ENCODE measurements around the gene TMEM272. TPM values are rescaled to one million over a fixed set of nuclear protein-coding genes. Genes with fewer than 3 reads are reported as not detected.

The TMEM272 gene
- polyA plus RNA-seq, 1 of the 3 experiments (the other 2 are of a cell fraction), result not detected

DNA sequence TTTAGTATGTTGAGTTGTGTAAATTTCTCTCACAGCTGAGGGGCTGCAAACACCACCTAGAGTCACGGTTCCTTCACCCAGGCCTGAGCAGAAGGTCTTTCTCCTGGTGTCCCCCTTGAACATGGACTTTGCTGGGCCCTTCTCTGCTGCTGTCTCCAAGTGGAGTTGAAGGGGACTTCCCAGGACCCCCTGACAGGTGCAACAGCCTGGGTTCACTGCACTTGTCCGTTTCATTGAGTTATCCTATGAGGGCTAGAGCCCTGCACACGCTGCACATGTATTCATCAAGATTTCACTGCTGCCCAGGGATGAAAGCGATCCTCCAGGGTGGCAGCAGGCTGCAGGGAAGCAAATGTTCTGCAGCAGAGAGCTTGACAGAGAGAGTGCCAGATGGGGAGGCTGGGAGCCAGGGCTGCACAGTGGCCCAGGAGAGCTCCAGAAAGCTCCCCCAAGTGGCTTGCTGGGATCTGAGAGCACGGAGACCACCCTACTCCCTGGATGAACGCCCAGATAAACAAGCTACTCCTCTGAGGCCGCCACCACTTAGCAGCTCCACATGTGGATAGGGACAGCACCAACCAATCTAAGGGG is 10.3 kb downstream of the TMEM272 start:
- no peak for TF ChIP-seq GABPA (IDR thresholded peaks at IDR 0.05; ENCODE audit: low read depth)
- TF ChIP-seq TCF12 (IDR thresholded peaks at IDR 0.05), result no peak
- no peak for TF ChIP-seq NFIC (IDR thresholded peaks at IDR 0.05; ENCODE audit: borderline replicate concordance)
- no peak for TF ChIP-seq GATA2 (CRISPR knock-in tag; IDR thresholded peaks at IDR 0.05)
- no peak for TF ChIP-seq FOXJ3 (CRISPR knock-in tag; IDR thresholded peaks at IDR 0.05)
- TF ChIP-seq USF2 (IDR thresholded peaks at IDR 0.05; ENCODE audit: borderline replicate concordance, low read depth, low read length), result no peak
- TF ChIP-seq, protein P1, sequence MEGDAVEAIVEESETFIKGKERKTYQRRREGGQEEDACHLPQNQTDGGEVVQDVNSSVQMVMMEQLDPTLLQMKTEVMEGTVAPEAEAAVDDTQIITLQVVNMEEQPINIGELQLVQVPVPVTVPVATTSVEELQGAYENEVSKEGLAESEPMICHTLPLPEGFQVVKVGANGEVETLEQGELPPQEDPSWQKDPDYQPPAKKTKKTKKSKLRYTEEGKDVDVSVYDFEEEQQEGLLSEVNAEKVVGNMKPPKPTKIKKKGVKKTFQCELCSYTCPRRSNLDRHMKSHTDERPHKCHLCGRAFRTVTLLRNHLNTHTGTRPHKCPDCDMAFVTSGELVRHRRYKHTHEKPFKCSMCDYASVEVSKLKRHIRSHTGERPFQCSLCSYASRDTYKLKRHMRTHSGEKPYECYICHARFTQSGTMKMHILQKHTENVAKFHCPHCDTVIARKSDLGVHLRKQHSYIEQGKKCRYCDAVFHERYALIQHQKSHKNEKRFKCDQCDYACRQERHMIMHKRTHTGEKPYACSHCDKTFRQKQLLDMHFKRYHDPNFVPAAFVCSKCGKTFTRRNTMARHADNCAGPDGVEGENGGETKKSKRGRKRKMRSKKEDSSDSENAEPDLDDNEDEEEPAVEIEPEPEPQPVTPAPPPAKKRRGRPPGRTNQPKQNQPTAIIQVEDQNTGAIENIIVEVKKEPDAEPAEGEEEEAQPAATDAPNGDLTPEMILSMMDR (IDR thresholded peaks at IDR 0.05), result no peak
- no peak for TF ChIP-seq ELF1 (IDR thresholded peaks at IDR 0.05)
- no peak for TF ChIP-seq EZH2phosphoT487 (IDR thresholded peaks at IDR 0.05; ENCODE audit: borderline replicate concordance, low read depth)
- TF ChIP-seq NRF1 (IDR thresholded peaks at IDR 0.05; ENCODE audit: low read depth, low read length), result no peak
- Histone ChIP-seq H3K9me3 (no peaks in the 10 kb centered on the region), H3K4me2 (no peak overlapping the region), H3F3A (replicated peaks; ENCODE audit: insufficient read depth) (no peaks in the 10 kb centered on the region), H3K9ac (no peak overlapping the region), H2AFZ (ENCODE audit: low read depth) (no peak overlapping the region), H3K27ac (ENCODE audit: low read depth in 2 of 2, low read length in 1 of 2) (no peak overlapping the region), H3K36me3 (replicated peaks in 1 of 2; ENCODE audit: control insufficient read depth in 1 of 2, insufficient read depth in 2 of 2, low read length in 1 of 2) (no peaks in the 10 kb centered on the region), H3K4me1 (ENCODE audit: control insufficient read depth in 1 of 2, insufficient read depth in 2 of 2, low read depth in 1 of 2, low read length in 1 of 2) (peaks cover 2 to 8% of the 10 kb centered on the region in 2 experiments; a peak in 1 of 4 replicates), H3K4me3 (ENCODE audit: low read depth in 2 of 2, low read length in 1 of 2) (no peak overlapping the region), H3K27me3 (ENCODE audit: insufficient read depth) (no peaks in the 10 kb centered on the region; the same call in 1 of the 2 replicates), H3K79me2 (ENCODE audit: insufficient read depth) (no peaks in the 10 kb centered on the region), H3K9me2 (no peaks in the 10 kb centered on the region), H4K20me1 (ENCODE audit: insufficient read depth) (no peaks in the 10 kb centered on the region)
- WGBS (ENCODE audit: low lambda C conversion rate), result 48% methylated on average over 7 of the region's 7 CpGs
- ChIA-PET POLR2A (no interaction called here), CTCF (interaction anchor here (0.7 to 7.2 kb wide), 8 partner anchors 12 to 548 kb away, joined by 3 to 36 read pairs (median 3); partner anchors contain the start of gene TMEM272)
- DNase-seq, result peak; percentile 43

- no peaks in the 10 kb centered on the region for H4K20me1 ChIP-seq (ENCODE audit: insufficient read depth)
- no peaks in the 10 kb centered on the region for H3K9me3 ChIP-seq
- no peak overlapping the region for H2AFZ ChIP-seq (ENCODE audit: low read depth)
- TF ChIP-seq FOXM1 (IDR thresholded peaks at IDR 0.05; ENCODE audit: low read depth), result no peak
- TF ChIP-seq TEAD4 (IDR thresholded peaks at IDR 0.05; ENCODE audit: borderline replicate concordance, insufficient read depth), result no peak
- no peak for TF ChIP-seq RCOR1 (IDR thresholded peaks at IDR 0.05; ENCODE audit: low read length)
- TF ChIP-seq FOSL2 (IDR thresholded peaks at IDR 0.05; ENCODE audit: borderline replicate concordance, low read depth), result no peak
- no peak for TF ChIP-seq YY1 (IDR thresholded peaks at IDR 0.05; ENCODE audit: low read depth)
- TF ChIP-seq, protein P2, sequence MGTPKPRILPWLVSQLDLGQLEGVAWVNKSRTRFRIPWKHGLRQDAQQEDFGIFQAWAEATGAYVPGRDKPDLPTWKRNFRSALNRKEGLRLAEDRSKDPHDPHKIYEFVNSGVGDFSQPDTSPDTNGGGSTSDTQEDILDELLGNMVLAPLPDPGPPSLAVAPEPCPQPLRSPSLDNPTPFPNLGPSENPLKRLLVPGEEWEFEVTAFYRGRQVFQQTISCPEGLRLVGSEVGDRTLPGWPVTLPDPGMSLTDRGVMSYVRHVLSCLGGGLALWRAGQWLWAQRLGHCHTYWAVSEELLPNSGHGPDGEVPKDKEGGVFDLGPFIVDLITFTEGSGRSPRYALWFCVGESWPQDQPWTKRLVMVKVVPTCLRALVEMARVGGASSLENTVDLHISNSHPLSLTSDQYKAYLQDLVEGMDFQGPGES (IDR thresholded peaks at IDR 0.05; ENCODE audit: low read depth, low read length), result no peak
- H3K9me2 ChIP-seq, result no peaks in the 10 kb centered on the region
- no peak overlapping the region for H3K9ac ChIP-seq
- no peak overlapping the region for H3K4me3 ChIP-seq (ENCODE audit: low read depth in 2 of 2, low read length in 1 of 2)
- H3K36me3 ChIP-seq (replicated peaks in 1 of 2; ENCODE audit: control insufficient read depth in 1 of 2, insufficient read depth in 2 of 2, low read length in 1 of 2), result no peaks in the 10 kb centered on the region
- peaks cover 2 to 8% of the 10 kb centered on the region in 2 experiments; a peak in 1 of 4 replicates for H3K4me1 ChIP-seq (ENCODE audit: control insufficient read depth in 1 of 2, insufficient read depth in 2 of 2, low read depth in 1 of 2, low read length in 1 of 2)
- no peaks in the 10 kb centered on the region; the same call in 1 of the 2 replicates for H3K27me3 ChIP-seq (ENCODE audit: insufficient read depth)
- CTCF ChIA-PET, result interaction anchor here (1.0 to 7.2 kb wide), 6 partner anchors 12 to 548 kb away, joined by 3 to 36 read pairs (median 4); partner anchors contain the start of gene TMEM272
- DNase-seq, result no peak
- H3K79me2 ChIP-seq (ENCODE audit: insufficient read depth), result no peaks in the 10 kb centered on the region
- H3K27ac ChIP-seq (ENCODE audit: low read depth in 2 of 2, low read length in 1 of 2), result no peak overlapping the region
- H3F3A ChIP-seq (replicated peaks; ENCODE audit: insufficient read depth), result no peaks in the 10 kb centered on the region
- POLR2A ChIA-PET, result no interaction called here
- WGBS (ENCODE audit: low lambda C conversion rate), result 69% methylated on average over 9 of the region's 10 CpGs
- no peak overlapping the region for H3K4me2 ChIP-seq
Measured at GRCh38 chr13:51833980-51834379, 11.0 kb downstream of the TMEM272 start.

Measured in SK-N-SH (cell line).